ENCODE results near the gene CACNA1A.
A peak's percentile ranks its signal among the peaks of the same experiment; 100 is the strongest.
"Not testable (repeated sequence)": the region's sequence is repeated elsewhere in the genome, so short reads cannot be mapped to it uniquely, and the experiment has no call there.

CACNA1A gene

GRCh38 chr19:13220847-13221246 is 285.4 kb downstream of the CACNA1A start:
- DNase-seq, result no peak
- in situ Hi-C loops (cut with MboI; ENCODE audit: low pct_unique_long_range_greater_than_20kb, low sequenced_read_pairs), result no loop called here

- no peak for DNase-seq
- in situ Hi-C loops (cut with MboI; ENCODE audit: low pct_unique_long_range_greater_than_20kb, low sequenced_read_pairs), result no loop called here
Measured at GRCh38 chr19:13215572-13216380, 290.5 kb downstream of the CACNA1A start.

DNA sequence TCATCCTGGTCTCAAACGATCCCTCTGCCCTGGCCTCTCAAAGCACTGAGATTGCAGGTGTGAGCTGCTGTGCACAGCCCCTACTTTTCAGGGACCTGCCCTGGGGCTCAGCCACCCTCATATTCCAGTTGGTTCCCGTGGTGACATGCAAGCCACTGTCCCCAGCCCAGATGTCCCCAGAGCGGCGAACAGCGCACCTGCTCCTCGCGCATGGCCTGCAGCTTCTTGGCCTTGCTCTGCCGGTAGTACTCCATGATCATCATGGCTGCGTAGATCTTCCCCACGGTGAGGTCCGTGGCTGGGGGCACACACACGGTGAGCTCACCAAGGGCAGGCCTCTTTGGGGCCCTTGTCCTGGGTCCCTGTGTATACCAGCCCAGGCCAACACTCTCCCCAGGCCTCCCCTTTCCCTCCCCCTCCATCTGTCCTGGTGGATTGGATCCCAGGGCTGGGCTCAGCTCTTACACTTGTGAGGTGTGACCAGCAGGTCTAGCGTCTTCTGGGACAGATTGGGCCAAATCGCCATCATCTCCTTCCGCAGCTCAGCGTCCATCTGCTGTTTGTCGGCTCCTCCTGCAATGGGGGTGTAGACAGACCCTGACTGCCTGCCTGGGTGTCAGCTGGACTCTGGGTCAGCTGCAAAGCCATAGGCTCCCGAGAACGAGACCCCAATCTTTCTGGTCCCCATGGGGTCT is 292.1 kb downstream of the CACNA1A start:
- in situ Hi-C loops (cut with MboI; ENCODE audit: low pct_unique_long_range_greater_than_20kb, low sequenced_read_pairs), result no loop called here
- no peak for DNase-seq

DNA sequence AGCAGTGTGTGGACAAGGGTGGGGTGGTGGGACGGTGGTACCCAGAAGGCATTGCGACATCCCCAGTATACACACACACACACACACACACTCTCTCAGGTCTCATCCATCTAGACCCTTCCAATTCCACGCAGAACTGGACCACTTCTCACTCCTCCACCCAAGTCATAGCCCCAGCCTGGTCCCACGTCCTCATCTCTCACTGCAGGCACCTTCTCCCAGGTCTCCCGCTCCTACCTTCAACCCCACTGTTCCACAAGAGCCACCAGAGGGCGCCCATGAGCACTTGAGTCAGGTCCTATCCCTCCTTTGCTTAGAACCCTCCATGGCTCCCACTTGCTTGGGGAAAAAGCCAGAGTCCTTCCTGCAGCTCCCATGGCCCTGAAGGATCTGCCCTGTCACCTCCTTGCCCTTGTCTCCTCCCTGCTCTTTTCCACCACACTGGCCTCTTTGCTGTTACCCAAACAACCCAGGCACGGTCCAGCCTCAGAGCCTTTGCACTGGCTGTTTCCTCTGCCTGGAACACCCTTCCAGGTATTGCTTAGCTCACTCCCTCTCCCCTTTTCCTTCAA is 293.4 kb downstream of the CACNA1A start:
- peak; percentile 64 for DNase-seq
- in situ Hi-C loops (cut with MboI; ENCODE audit: low pct_unique_long_range_greater_than_20kb, low sequenced_read_pairs), result no loop called here

- no peak for DNase-seq
- in situ Hi-C loops (cut with MboI; ENCODE audit: low pct_unique_long_range_greater_than_20kb, low sequenced_read_pairs), result no loop called here
Measured at GRCh38 chr19:13211426-13212308, 294.6 kb downstream of the CACNA1A start.

GRCh38 chr19:13210941-13211340 is 295.3 kb downstream of the CACNA1A start:
- in situ Hi-C loops (cut with MboI; ENCODE audit: low pct_unique_long_range_greater_than_20kb, low sequenced_read_pairs), result no loop called here

GRCh38 chr19:13210339-13210775 is 295.9 kb downstream of the CACNA1A start:
- DNase-seq, result no peak
- in situ Hi-C loops (cut with MboI; ENCODE audit: low pct_unique_long_range_greater_than_20kb, low sequenced_read_pairs), result no loop called here

More at GRCh38 chr19:13210941-13211340, 295.3 kb downstream of the CACNA1A start:
- DNase-seq, result no peak

DNA sequence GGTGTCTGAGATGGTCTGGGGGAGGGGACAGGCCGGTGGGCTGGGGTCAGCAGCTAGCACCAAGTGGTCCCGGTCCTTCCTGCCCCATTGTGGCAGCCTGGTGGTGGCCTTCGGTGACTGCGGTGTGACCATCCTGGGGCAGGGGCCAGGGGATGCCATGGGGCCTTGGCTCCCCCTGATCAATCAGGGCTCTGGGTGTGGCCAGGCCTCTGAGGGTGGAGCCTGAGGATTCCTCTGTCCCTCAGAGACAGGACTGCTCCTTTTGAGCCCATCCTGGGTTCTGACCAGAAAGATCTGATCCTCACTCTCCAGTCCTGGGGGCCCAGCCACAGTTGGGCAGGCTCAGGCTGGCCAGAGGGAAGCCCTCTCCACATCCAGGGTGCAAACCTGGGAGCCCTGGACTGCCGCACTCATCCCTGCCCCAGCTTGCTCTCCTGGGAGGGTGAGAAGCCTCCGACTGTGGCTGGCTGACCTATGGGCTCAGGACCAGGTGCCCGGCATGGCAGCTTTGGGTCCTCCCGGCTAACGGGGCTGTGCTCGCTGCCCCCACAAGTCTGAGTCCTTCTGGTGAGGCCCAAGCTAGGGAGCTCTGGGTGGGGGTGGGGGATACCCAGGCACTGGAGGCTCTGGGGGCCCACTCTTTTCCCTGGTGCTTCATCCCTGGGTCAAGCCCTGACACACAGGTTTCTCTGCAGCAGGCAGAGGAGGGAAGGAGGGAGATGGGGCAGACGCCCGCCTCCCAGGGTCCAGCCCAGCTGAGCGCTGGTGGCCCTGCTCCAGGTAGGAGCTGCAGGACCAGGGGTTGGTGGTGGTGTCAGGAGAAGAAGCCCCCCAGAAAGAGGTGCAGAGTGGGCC is 296.6 kb downstream of the CACNA1A start:
- in situ Hi-C loops (cut with MboI; ENCODE audit: low pct_unique_long_range_greater_than_20kb, low sequenced_read_pairs), result no loop called here
- DNase-seq, result no peak

- no peak for DNase-seq
Measured at GRCh38 chr19:13208672-13209483, 297.4 kb downstream of the CACNA1A start.

DNA sequence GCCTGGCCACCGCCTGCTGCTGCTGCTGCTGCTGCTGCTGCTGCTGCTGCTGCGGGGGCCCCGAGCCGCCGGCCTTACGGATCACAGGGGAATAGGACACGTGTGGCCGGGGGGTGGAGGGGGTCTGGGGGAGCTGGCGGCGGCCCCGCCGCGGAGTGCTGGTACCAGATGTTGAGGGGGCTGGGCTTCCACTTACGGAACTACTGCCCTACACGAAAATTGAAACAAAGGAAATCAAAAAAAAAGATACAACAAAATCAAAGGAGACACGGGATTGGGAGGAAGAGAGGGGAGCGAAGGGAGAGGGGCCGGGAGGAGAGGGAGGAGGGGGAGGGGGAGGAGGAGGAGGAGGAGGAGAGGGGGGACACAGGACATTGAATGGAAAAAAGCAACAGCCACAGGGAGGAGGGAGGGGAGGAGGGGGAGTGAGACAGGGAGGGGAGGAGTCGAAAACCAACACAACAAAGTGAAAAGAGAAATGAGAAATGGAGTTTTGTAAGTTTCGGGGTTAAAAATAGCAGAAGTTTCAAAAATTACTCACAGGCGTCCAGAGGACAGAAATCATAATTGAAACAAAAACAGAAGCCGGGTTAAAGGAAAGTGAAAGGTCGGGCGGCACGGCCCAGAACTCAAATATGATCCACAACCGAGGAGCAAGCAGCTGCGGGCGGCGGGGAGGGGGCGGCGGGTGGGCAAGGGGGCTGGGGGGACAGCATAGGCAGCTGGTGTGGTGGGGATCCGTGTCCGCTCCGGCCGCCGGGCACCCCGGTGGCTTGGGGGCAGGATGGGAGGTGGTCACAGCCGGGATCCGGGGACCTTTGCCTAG is 298.2 kb downstream of the CACNA1A start:
- in situ Hi-C loops (cut with MboI; ENCODE audit: low pct_unique_long_range_greater_than_20kb, low sequenced_read_pairs), result no loop called here
- DNase-seq, result peak; percentile 86

More at GRCh38 chr19:13208672-13209483, 297.4 kb downstream of the CACNA1A start:
- in situ Hi-C loops (cut with MboI; ENCODE audit: low pct_unique_long_range_greater_than_20kb, low sequenced_read_pairs), result no loop called here

GRCh38 chr19:13207237-13207845 is 298.9 kb downstream of the CACNA1A start:
- in situ Hi-C loops (cut with MboI; ENCODE audit: low pct_unique_long_range_greater_than_20kb, low sequenced_read_pairs), result no loop called here
- DNase-seq, result no peak

GRCh38 chr19:13206587-13206986 is 299.7 kb downstream of the CACNA1A start:
- in situ Hi-C loops (cut with MboI; ENCODE audit: low pct_unique_long_range_greater_than_20kb, low sequenced_read_pairs), result no loop called here
- no peak for DNase-seq

- in situ Hi-C loops (cut with MboI; ENCODE audit: low pct_unique_long_range_greater_than_20kb, low sequenced_read_pairs); DNase-seq: not testable (repeated sequence)
Measured at GRCh38 chr19:13202112-13202511, 304.2 kb downstream of the CACNA1A start.

GRCh38 chr19:13198634-13199033 is 307.6 kb downstream of the CACNA1A start:
- in situ Hi-C loops (cut with MboI; ENCODE audit: low pct_unique_long_range_greater_than_20kb, low sequenced_read_pairs), result no loop called here
- DNase-seq, result no peak

- peak; percentile 54 for DNase-seq
- in situ Hi-C loops (cut with MboI; ENCODE audit: low pct_unique_long_range_greater_than_20kb, low sequenced_read_pairs), result no loop called here
Measured at GRCh38 chr19:13195678-13196077, 310.6 kb downstream of the CACNA1A start.

DNA sequence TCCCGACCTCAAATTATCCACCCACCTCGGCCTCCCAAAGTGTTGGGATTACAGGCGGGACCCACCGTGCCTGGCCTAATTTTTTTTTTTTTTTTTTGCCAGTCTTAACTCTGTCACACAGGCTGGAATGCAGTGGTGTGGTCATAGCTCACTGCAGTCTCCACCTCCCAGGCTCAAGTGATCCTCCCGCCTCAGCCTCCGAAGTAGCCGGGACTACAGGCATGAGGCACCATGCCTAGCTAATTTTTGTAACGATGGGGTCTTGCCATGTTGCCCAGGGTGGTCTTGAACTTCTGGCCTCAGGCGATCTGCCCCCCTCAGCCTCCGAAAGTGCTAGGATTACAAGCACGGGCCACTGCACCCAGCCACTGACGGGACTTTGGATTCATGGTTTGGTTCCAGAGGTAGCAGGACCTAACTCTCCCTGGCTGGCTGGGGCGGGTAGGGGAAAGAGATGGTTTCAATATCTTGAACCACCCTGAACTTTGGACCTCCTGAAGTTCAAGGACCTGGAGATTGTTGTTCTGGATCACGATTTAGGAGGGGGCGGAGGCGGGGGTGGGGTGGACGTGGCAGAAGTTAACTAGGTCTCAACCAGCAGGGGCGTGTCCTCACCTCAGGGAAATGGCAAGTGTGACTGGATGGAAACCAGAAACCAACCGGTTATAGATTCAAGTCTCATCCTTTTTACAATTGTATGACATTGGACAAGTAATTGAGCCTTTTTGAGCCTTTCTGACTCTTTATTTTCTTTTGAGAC is 315.3 kb downstream of the CACNA1A start:
- in situ Hi-C loops (cut with MboI; ENCODE audit: low pct_unique_long_range_greater_than_20kb, low sequenced_read_pairs), result no loop called here
- DNase-seq, result no peak

All from KBM-7 (cell line).